ENCODE measurements around the gene STIP1. TPM values are rescaled to one million over a fixed set of nuclear protein-coding genes. Genes with fewer than 3 reads are reported as not detected.

STIP1 gene
- polyA plus RNA-seq, 1 donor = 137 TPM

GRCh38 chr11:64198511-64198910 lies 12.5 kb downstream of the STIP1 start:
- no peak for DNase-seq (ENCODE audit: low read depth)

- no peak for DNase-seq (ENCODE audit: low read depth)
These were observed 15.6 kb downstream of the STIP1 start for GRCh38 chr11:64201543-64201942.

GRCh38 chr11:64202992-64203391 lies 17.0 kb downstream of the STIP1 start:
- no peak for DNase-seq (ENCODE audit: low read depth)

- no peak for DNase-seq (ENCODE audit: low read depth)
These were observed 17.6 kb downstream of the STIP1 start for GRCh38 chr11:64203421-64204079.

- DNase-seq (ENCODE audit: low read depth) = no peak
These were observed 18.1 kb downstream of the STIP1 start for GRCh38 chr11:64204080-64204440.

- peak; percentile 61 for DNase-seq (ENCODE audit: low read depth)
These were observed 18.6 kb downstream of the STIP1 start for GRCh38 chr11:64204464-64204989.

GRCh38 chr11:64206457-64207255 lies 20.7 kb downstream of the STIP1 start, which contains the start of gene FERMT3:
Gene FERMT3, plus strand, starts transcription at chr11:64206721. Its CDS starts 644 bp downstream, at chr11:64207365.
- no peak for DNase-seq (ENCODE audit: low read depth)

- DNase-seq (ENCODE audit: low read depth) = peak; percentile 43
These were observed 21.5 kb downstream of the STIP1 start for GRCh38 chr11:64207256-64208085.

- no peak for DNase-seq (ENCODE audit: low read depth)
These were observed 22.3 kb downstream of the STIP1 start for GRCh38 chr11:64208086-64208795.

- no peak for DNase-seq (ENCODE audit: low read depth)
These were observed 23.0 kb downstream of the STIP1 start for GRCh38 chr11:64208796-64209562.

GRCh38 chr11:64209563-64209843 lies 23.5 kb downstream of the STIP1 start:
- DNase-seq (ENCODE audit: low read depth) = no peak

GRCh38 chr11:64210301-64211020 lies 24.5 kb downstream of the STIP1 start:
- DNase-seq (ENCODE audit: low read depth) = no peak

- DNase-seq (ENCODE audit: low read depth) = no peak
These were observed 25.4 kb downstream of the STIP1 start for GRCh38 chr11:64211181-64211872.

GRCh38 chr11:64216879-64217278 lies 30.9 kb downstream of the STIP1 start:
- no peak for DNase-seq (ENCODE audit: low read depth)

GRCh38 chr11:64218628-64219353 lies 32.8 kb downstream of the STIP1 start:
- no peak for DNase-seq (ENCODE audit: low read depth)

GRCh38 chr11:64219354-64219684 lies 33.3 kb downstream of the STIP1 start:
- DNase-seq (ENCODE audit: low read depth) = no peak

- DNase-seq (ENCODE audit: low read depth) = no peak
These were observed 33.8 kb downstream of the STIP1 start for GRCh38 chr11:64219755-64220154.

GRCh38 chr11:64220271-64220670 lies 34.3 kb downstream of the STIP1 start:
- no peak for DNase-seq (ENCODE audit: low read depth)

- no peak for DNase-seq (ENCODE audit: low read depth)
These were observed 34.8 kb downstream of the STIP1 start for GRCh38 chr11:64220798-64221197.

Measured in forelimb muscle (tissue), 1 donor.